Mucosa of descending colon (tissue), 3 donors: ENCODE results near the gene PITPNM1. TPM values are rescaled to one million over a fixed set of nuclear protein-coding genes. Genes with fewer than 3 reads are reported as not detected.
"Not testable (repeated sequence)": the region's sequence is repeated elsewhere in the genome, so short reads cannot be mapped to it uniquely, and the experiment has no call there.

Experiments
- ATAC-seq: fragments of 200-7000 bp; cut with Tn5 transposase; one replicate; pipeline ENCODE4 v1.9.1; 2020; ENCODE audit warnings: mild to moderate bottlenecking, moderate library complexity
- DNase-seq, 3 donors: peaks; one replicate each; pipeline ENCODE4 v3.0.0-alpha.2; 2020
- H3K36me3 ChIP-seq: fragments of 200-600 bp; one replicate; pipeline ENCODE4 v1.8.0; 2021; ENCODE audit warnings: low read depth, mild to moderate bottlenecking
- H3K4me1 ChIP-seq: fragments of 200-600 bp; one replicate; pipeline ENCODE4 v1.8.0; 2021; ENCODE audit warnings: low read depth, mild to moderate bottlenecking
- H3K4me3 ChIP-seq: fragments of 200-600 bp; one replicate; pipeline ENCODE4 v1.8.0; 2021; ENCODE audit warnings: mild to moderate bottlenecking
- H3K9me3 ChIP-seq: fragments of 200-600 bp; one replicate; pipeline ENCODE4 v1.8.0; 2021; ENCODE audit warnings: mild to moderate bottlenecking
- intact Hi-C, 2 donors: fragments of 100-400 bp; cut with DNase I in 1 of 2; cut with micrococcal nuclease in 1 of 2; formaldehyde crosslinking; loops; one replicate each; pipeline versions ENCODE4 v1.11.0 to v1.11.1; 2022; cut with DNase I, micrococcal nuclease
- total RNA-seq, 3 donors: library from RNA; stranded (reverse); fragmentation: NEBNext Ultra II Directional in 2 of 3; extraction: Animal tissue kit (Norgen Biotek cat#: 25700) in 2 of 3; gene quantifications; one replicate each; pipeline versions ENCODE4 v1.2.1 to v1.2.4, GENCODE V29; 2021 to 2023
- TF ChIP-seq, protein P1 (sequence below): fragments of 200-600 bp; IDR thresholded peaks from one replicate; pipeline ENCODE4 v1.8.0; 2022; ENCODE audit warnings: antibody characterized with exemption, mild to moderate bottlenecking
- donor health status: DM: no; HTN: no; CAD: no; lungs with moderate emphysema.
- donor health status: DM: no; HTN: no; CAD: no.
- donor health status: DM: no; HTN: yes; CAD: no.

Gene PITPNM1
- total RNA-seq, 3 donors from 2014 or later = 59.6 to 104 (median 83.7) TPM

GRCh38 chr11:67519726-67520125 is 14.6 kb upstream of the PITPNM1 start:
- no peak overlapping the region for H3K4me3 ChIP-seq
- no peak for ATAC-seq
- TF ChIP-seq, protein P1, sequence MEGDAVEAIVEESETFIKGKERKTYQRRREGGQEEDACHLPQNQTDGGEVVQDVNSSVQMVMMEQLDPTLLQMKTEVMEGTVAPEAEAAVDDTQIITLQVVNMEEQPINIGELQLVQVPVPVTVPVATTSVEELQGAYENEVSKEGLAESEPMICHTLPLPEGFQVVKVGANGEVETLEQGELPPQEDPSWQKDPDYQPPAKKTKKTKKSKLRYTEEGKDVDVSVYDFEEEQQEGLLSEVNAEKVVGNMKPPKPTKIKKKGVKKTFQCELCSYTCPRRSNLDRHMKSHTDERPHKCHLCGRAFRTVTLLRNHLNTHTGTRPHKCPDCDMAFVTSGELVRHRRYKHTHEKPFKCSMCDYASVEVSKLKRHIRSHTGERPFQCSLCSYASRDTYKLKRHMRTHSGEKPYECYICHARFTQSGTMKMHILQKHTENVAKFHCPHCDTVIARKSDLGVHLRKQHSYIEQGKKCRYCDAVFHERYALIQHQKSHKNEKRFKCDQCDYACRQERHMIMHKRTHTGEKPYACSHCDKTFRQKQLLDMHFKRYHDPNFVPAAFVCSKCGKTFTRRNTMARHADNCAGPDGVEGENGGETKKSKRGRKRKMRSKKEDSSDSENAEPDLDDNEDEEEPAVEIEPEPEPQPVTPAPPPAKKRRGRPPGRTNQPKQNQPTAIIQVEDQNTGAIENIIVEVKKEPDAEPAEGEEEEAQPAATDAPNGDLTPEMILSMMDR = no peak
- no peaks in the 10 kb centered on the region for H3K36me3 ChIP-seq
- no peaks in the 10 kb centered on the region for H3K4me1 ChIP-seq
- intact Hi-C loops = no loop called here
- no peaks in the 10 kb centered on the region for H3K9me3 ChIP-seq
- DNase-seq = peak in 1 of 3 donors; percentile 47

DNA sequence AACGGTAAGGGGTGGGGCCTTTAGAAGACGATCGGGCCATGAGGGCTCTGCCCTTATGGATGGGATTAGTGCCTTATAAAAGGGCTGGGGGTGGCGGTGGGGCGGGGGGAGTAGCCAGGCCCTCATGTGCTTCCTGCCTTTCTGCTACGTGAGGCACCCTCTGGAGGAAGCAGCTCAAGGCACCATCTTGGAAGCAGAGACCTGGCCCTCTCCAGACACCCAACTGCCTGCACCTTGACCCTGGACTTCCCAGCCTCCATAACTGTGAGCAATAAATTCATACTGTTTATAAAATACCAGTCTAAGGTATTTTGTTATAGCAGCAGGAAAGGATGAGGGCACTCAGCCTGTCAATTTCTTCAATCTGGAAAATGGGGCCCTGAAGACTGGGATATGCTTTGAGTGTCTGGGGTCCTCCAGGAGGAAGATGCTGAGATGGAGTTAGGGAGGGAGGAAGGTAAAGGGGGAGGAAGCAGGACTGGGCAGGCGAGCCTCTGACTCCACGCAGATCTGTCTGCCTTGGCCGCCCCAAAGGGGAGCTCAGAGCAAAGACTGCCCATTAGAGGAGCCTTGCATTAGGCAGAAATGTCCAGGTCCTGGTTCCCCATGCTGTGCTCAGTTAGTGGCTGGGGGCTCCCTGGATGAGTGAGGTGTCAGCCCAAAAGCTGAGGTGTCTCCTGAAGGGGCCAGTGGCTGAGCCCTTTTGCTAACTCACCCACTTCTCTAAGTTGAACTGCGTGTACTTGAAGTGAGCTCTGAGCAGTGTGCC is 12.8 kb upstream of the PITPNM1 start:
- H3K9me3 ChIP-seq = no peaks in the 10 kb centered on the region
- no peaks in the 10 kb centered on the region for H3K4me1 ChIP-seq
- ATAC-seq = peak; percentile 47
- H3K4me3 ChIP-seq = no peak overlapping the region
- DNase-seq = no peak
- TF ChIP-seq, protein P1 = no peak
- H3K36me3 ChIP-seq = no peaks in the 10 kb centered on the region
- intact Hi-C loops = no loop called here

GRCh38 chr11:67516806-67517205 is 11.6 kb upstream of the PITPNM1 start:
- H3K4me3 ChIP-seq = no peak overlapping the region
- H3K36me3 ChIP-seq = no peaks in the 10 kb centered on the region
- intact Hi-C loops = no loop called here
- ATAC-seq (no peak), DNase-seq (peak in 1 of 3 donors; percentile 40)
- TF ChIP-seq, protein P1 = no peak
- no peaks in the 10 kb centered on the region for H3K9me3 ChIP-seq
- no peaks in the 10 kb centered on the region for H3K4me1 ChIP-seq

DNA sequence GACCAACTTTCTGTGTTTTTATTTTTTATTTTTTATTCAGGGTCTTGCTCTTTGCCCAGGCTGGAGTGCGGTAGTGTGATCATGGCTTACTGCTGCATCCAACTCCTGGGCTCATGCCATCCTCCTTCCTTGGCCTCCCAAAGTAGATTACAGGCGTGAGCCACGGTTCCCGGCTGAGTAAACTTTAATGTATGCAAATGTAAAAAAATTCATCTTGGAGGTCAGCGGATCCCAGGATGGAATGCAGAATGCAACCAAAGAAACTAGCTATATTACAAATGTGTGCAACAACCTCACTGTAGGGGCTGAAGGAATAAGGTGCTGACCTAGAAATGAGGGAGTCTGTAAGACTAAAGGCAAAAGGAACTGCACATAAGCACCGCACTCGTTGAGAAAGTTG is 9.0 kb upstream of the PITPNM1 start:
- Histone ChIP-seq H3K4me1 (no peaks in the 10 kb centered on the region), H3K36me3 (no peaks in the 10 kb centered on the region), H3K4me3 (no peak overlapping the region), H3K9me3 (no peaks in the 10 kb centered on the region)
- TF ChIP-seq, protein P1 = no peak
- intact Hi-C loops = no loop called here
- ATAC-seq (no peak), DNase-seq (no peak)

GRCh38 chr11:67511558-67511957 is 6.4 kb upstream of the PITPNM1 start:
- DNase-seq, intact Hi-C loops, H3K4me3 ChIP-seq: not testable (repeated sequence)

DNA sequence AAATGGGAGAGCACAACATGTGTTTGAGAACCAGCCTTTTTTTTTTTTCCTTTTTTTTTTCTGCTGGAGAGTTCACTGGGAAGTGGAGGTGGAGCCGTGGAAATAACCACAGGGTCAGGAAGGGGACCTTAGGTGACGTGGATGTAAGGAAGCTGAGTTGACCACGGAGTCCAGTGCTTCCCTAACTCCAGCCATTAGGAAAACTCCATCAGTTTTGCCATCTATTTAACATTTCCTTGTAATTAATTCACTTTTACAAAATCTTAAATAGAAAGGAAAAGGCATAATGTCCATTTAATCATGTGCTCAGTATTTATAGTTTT is 4.8 kb upstream of the PITPNM1 start:
- H3K4me3 ChIP-seq = no peak overlapping the region
- no peaks in the 10 kb centered on the region for H3K9me3 ChIP-seq
- intact Hi-C loops = no loop called here
- no peaks in the 10 kb centered on the region for H3K36me3 ChIP-seq
- peaks cover 22% of the 10 kb centered on the region for H3K4me1 ChIP-seq
- ATAC-seq = no peak
- TF ChIP-seq, protein P1 = no peak
- no peak for DNase-seq

More at GRCh38 chr11:67511558-67511957, 6.4 kb upstream of the PITPNM1 start:
- not testable (repeated sequence) for ATAC-seq, H3K36me3 ChIP-seq, H3K9me3 ChIP-seq
- peaks cover 11% of the 10 kb centered on the region for H3K4me1 ChIP-seq
